ENCODE measurements around the gene EHBP1. TPM values are rescaled to one million over a fixed set of nuclear protein-coding genes. Genes with fewer than 3 reads are reported as not detected.
"Not testable (repeated sequence)": the region's sequence is repeated elsewhere in the genome, so short reads cannot be mapped to it uniquely, and the experiment has no call there.

The EHBP1 gene
- total RNA-seq, 5 donors from 2014 or later (not counting 1 experiment from before 2014, with no cell fraction given): 22.1 to 28.7 (median 26.1) TPM

DNA sequence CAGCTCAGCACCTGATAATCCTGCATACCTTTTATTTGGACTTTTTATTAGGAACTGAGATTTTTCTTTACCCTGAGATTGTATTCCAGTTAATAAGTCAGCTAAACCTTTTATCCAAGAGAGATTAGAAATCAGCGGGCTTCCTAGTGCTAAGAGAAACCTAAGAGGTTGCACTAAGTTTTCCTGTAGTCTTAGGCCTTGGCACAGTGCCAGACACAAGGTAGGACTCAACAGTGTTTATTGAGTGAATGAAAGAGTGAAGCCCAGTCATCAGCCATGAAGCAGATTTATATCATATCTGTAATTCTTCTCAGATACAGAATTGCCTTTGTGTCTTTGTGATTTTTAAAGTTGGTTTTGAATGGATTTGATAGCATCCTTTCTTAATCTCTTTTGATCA, 358.7 kb downstream of the EHBP1 start:
- DNase-seq: no peak
- peaks cover 50 to 59% of the 10 kb centered on the region in 2 donors for H3K27me3 Mint-ChIP-seq
- peaks cover 4 to 27% of the 10 kb centered on the region in 2 experiments for H3K27me3 ChIP-seq (replicated peaks in 1 of 2; ENCODE audit: control insufficient read depth in 2 of 2, extremely low read depth in 1 of 2, insufficient read depth in 2 of 2, low read length in 1 of 2)
- H3K27ac Mint-ChIP-seq: no peak overlapping the region
- no peaks in the 10 kb centered on the region for H3K9me3 Mint-ChIP-seq
- ATAC-seq (replicated peaks in 1 of 4): no peak
- WGBS (ENCODE audit: insufficient coverage): no CpG with 5 or more reads among the region's 1 CpG
- H3K4me3 ChIP-seq (ENCODE audit: control insufficient read depth in 1 of 2, extremely low read depth in 1 of 2, low read length in 1 of 2): no peak overlapping the region
- H3K9me3 ChIP-seq: no peaks in the 10 kb centered on the region
- no peaks in the 10 kb centered on the region for H3K36me3 Mint-ChIP-seq
- no peak overlapping the region for H3K4me3 Mint-ChIP-seq
- H3K27ac ChIP-seq (ENCODE audit: low read length): no peak overlapping the region
- POLR2A ChIA-PET: interaction anchor here in 1 of 2 donors (0.7 kb wide), 1 partner anchor 57 kb away, joined by 3 read pairs; no protein-coding TSS in a partner anchor
- H3K4me1 ChIP-seq (ENCODE audit: control insufficient read depth in 1 of 2, extremely low read depth in 1 of 2, insufficient read depth in 2 of 2, low read length in 2 of 2): peaks cover 0 to 4% of the 10 kb centered on the region in 2 experiments
- CTCF ChIA-PET: no interaction called here
- peaks cover 5 to 7% (median 5%) of the 10 kb centered on the region in 3 donors for H3K4me1 Mint-ChIP-seq
- H3K36me3 ChIP-seq (ENCODE audit: control insufficient read depth in 2 of 2, extremely low read depth in 1 of 2, insufficient read depth in 1 of 2, low read length in 1 of 2): no peaks in the 10 kb centered on the region

DNA sequence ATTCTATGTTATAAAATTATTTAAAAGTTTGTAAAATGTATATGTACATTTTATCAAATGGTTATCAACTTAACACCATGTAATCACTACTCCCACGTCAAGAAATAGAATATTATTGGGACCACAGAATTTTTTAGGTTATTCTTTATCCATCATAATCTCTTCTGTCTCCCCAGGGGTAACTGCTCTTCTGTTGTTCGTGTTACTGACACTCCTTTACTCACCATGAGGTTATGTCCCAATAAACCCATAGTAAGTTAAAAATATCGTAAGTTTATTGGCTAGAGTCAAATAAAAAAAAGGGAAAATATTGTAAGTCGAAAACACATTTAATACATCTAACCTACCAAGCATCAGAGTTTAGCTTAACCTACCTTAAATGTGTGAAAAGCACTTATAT, 359.1 kb downstream of the EHBP1 start:
- no peaks in the 10 kb centered on the region for H3K9me3 Mint-ChIP-seq
- Histone ChIP-seq H3K4me1 (ENCODE audit: control insufficient read depth in 1 of 2, extremely low read depth in 1 of 2, insufficient read depth in 2 of 2, low read length in 2 of 2) (no peaks in the 10 kb centered on the region), H3K9me3 (no peaks in the 10 kb centered on the region), H3K27ac (ENCODE audit: low read length) (no peak overlapping the region), H3K36me3 (ENCODE audit: control insufficient read depth in 2 of 2, extremely low read depth in 1 of 2, insufficient read depth in 1 of 2, low read length in 1 of 2) (no peaks in the 10 kb centered on the region), H3K27me3 (replicated peaks in 1 of 2; ENCODE audit: control insufficient read depth in 2 of 2, extremely low read depth in 1 of 2, insufficient read depth in 2 of 2, low read length in 1 of 2) (peaks cover 3 to 27% of the 10 kb centered on the region in 2 experiments), H3K4me3 (ENCODE audit: control insufficient read depth in 1 of 2, extremely low read depth in 1 of 2, low read length in 1 of 2) (no peak overlapping the region)
- no peak for ATAC-seq (replicated peaks in 1 of 4)
- H3K27me3 Mint-ChIP-seq: peaks cover 55 to 57% of the 10 kb centered on the region in 2 donors
- peaks cover 5% of the 10 kb centered on the region in 3 donors for H3K4me1 Mint-ChIP-seq
- ChIA-PET CTCF (no interaction called here), POLR2A (no interaction called here)
- no peak overlapping the region for H3K4me3 Mint-ChIP-seq
- no peak overlapping the region for H3K27ac Mint-ChIP-seq
- no peaks in the 10 kb centered on the region for H3K36me3 Mint-ChIP-seq
- WGBS (ENCODE audit: insufficient coverage): no CpG with 5 or more reads among the region's 4 CpGs
- no peak for DNase-seq

DNA sequence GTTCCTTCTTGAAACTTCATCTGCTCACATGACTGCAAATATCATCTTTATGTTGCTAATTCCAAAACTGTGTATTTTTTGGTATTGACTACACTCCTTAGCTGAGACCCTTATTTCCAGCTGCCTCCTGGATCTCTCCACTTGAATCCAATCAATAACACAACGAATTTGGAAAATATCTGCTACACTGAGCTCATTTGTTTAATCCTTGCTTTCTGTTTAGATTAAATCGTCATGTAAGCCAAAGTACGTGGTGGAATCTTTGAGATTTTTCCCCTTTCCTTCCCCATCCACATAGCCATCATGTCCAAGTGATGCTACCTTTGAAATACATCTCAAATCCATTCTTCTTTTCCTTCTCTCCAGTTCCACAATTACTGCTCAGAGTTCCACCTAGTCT, 360.8 kb downstream of the EHBP1 start:
- ATAC-seq (replicated peaks in 1 of 4): no peak
- Mint-ChIP-seq H3K4me1 (no peaks in the 10 kb centered on the region), H3K4me3 (no peak overlapping the region), H3K36me3 (no peaks in the 10 kb centered on the region), H3K27me3 (peaks cover 47 to 48% of the 10 kb centered on the region in 2 donors), H3K27ac (no peak overlapping the region), H3K9me3 (no peaks in the 10 kb centered on the region)
- POLR2A ChIA-PET: no interaction called here
- no peaks in the 10 kb centered on the region for H3K4me1 ChIP-seq (ENCODE audit: control insufficient read depth in 1 of 2, extremely low read depth in 1 of 2, insufficient read depth in 2 of 2, low read length in 2 of 2)
- peaks cover 3 to 21% of the 10 kb centered on the region in 2 experiments for H3K27me3 ChIP-seq (replicated peaks in 1 of 2; ENCODE audit: control insufficient read depth in 2 of 2, extremely low read depth in 1 of 2, insufficient read depth in 2 of 2, low read length in 1 of 2)
- no peak overlapping the region for H3K27ac ChIP-seq (ENCODE audit: low read length)
- 49% methylated on average over 3 of the region's 3 CpGs for WGBS (ENCODE audit: insufficient coverage)
- no peaks in the 10 kb centered on the region for H3K36me3 ChIP-seq (ENCODE audit: control insufficient read depth in 2 of 2, extremely low read depth in 1 of 2, insufficient read depth in 1 of 2, low read length in 1 of 2)
- no peak overlapping the region for H3K4me3 ChIP-seq (ENCODE audit: control insufficient read depth in 1 of 2, extremely low read depth in 1 of 2, low read length in 1 of 2)
- no peak for DNase-seq
- CTCF ChIA-PET: no interaction called here
- H3K9me3 ChIP-seq: no peaks in the 10 kb centered on the region

DNA sequence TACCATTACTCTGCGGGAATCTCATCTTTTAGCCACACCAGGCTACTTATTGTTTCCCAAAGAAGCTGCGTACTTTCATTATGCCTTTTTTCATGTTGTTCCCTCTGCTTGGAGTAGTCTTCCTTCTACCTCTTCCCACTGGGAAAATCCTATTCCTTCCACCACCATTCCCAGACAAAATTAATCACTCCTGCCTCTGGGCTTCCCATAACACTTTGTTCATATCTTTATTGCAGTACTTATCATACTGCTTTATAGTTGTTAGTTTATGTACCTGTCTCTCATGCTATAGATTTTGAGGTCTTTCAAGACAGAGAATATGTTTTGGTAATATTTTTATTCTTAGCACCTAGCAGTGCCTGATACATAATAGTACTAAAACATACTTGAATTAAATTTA, 361.3 kb downstream of the EHBP1 start:
- no peaks in the 10 kb centered on the region for H3K9me3 ChIP-seq
- H3K27ac Mint-ChIP-seq: no peak overlapping the region
- H3K4me1 ChIP-seq (ENCODE audit: control insufficient read depth in 1 of 2, extremely low read depth in 1 of 2, insufficient read depth in 2 of 2, low read length in 2 of 2): no peaks in the 10 kb centered on the region
- H3K27ac ChIP-seq (ENCODE audit: low read length): no peak overlapping the region
- POLR2A ChIA-PET: no interaction called here
- ATAC-seq (replicated peaks in 1 of 4) (no peak), DNase-seq (no peak)
- CTCF ChIA-PET: no interaction called here
- H3K36me3 Mint-ChIP-seq: no peaks in the 10 kb centered on the region
- H3K27me3 ChIP-seq (replicated peaks in 1 of 2; ENCODE audit: control insufficient read depth in 2 of 2, extremely low read depth in 1 of 2, insufficient read depth in 2 of 2, low read length in 1 of 2): peaks cover 3 to 16% of the 10 kb centered on the region in 2 experiments
- no peaks in the 10 kb centered on the region for H3K9me3 Mint-ChIP-seq
- peaks cover 42 to 45% of the 10 kb centered on the region in 2 donors for H3K27me3 Mint-ChIP-seq
- WGBS (ENCODE audit: insufficient coverage): 88% methylated on average over 1 of the region's 2 CpGs
- no peaks in the 10 kb centered on the region for H3K4me1 Mint-ChIP-seq
- no peak overlapping the region for H3K4me3 ChIP-seq (ENCODE audit: control insufficient read depth in 1 of 2, extremely low read depth in 1 of 2, low read length in 1 of 2)
- no peak overlapping the region for H3K4me3 Mint-ChIP-seq
- H3K36me3 ChIP-seq (ENCODE audit: control insufficient read depth in 2 of 2, extremely low read depth in 1 of 2, insufficient read depth in 1 of 2, low read length in 1 of 2): no peaks in the 10 kb centered on the region

DNA sequence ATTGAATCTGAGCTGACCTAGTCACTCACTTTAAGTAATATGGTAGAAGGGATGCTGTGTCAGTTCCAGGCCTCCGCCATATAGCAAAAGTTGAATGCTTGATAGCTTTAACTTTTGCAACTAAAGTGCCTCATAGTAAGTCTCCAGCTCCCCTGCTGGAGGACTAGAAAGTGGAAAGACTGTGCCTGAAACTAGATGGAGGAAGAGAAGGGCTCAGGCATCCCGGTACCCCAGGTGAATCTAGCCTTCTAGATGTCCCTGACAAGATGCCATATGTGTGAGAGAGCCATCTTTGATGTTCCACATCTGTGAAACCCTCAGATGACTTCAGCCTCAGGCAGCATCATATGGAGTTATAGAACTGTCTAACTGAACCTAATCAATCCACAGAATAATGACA, 366.2 kb downstream of the EHBP1 start:
- ATAC-seq (replicated peaks in 1 of 4) (no peak), DNase-seq (no peak)
- ChIA-PET POLR2A (no interaction called here), CTCF (no interaction called here)
- WGBS (ENCODE audit: insufficient coverage): 100% methylated on average over 1 of the region's 2 CpGs
- H3K4me3 Mint-ChIP-seq: no peak overlapping the region
- Histone ChIP-seq H3K27ac (ENCODE audit: low read length) (no peak overlapping the region), H3K36me3 (ENCODE audit: control insufficient read depth in 2 of 2, extremely low read depth in 1 of 2, insufficient read depth in 1 of 2, low read length in 1 of 2) (no peaks in the 10 kb centered on the region), H3K27me3 (replicated peaks in 1 of 2; ENCODE audit: control insufficient read depth in 2 of 2, extremely low read depth in 1 of 2, insufficient read depth in 2 of 2, low read length in 1 of 2) (peaks cover 3 to 4% of the 10 kb centered on the region in 2 experiments), H3K4me3 (ENCODE audit: control insufficient read depth in 1 of 2, extremely low read depth in 1 of 2, low read length in 1 of 2) (no peak overlapping the region), H3K9me3 (no peaks in the 10 kb centered on the region), H3K4me1 (ENCODE audit: control insufficient read depth in 1 of 2, extremely low read depth in 1 of 2, insufficient read depth in 2 of 2, low read length in 2 of 2) (no peaks in the 10 kb centered on the region)
- peaks cover 0 to 2% (median 0%) of the 10 kb centered on the region in 3 donors for H3K9me3 Mint-ChIP-seq
- H3K27me3 Mint-ChIP-seq: peaks cover 25 to 29% of the 10 kb centered on the region in 2 donors
- H3K36me3 Mint-ChIP-seq: no peaks in the 10 kb centered on the region
- no peak overlapping the region for H3K27ac Mint-ChIP-seq
- H3K4me1 Mint-ChIP-seq: no peaks in the 10 kb centered on the region

DNA sequence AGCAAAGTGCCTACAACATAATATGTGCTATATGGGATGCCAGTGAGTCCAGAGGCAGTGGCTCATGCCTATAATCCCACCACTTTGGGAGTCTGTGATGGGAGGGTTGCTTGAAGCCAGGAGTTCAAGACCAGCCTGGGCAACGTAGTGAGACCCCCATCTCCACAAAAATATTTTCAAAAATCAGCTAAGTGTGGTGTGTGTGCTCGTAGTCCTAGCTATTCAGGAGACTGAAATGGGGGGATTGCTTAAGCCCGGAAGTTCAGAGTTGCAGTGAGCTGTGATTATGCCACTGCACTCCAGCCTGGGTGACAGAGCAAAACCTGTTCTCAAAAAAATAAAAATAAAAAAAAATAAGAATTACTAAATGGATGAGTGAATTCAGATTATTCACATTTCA, 368.5 kb downstream of the EHBP1 start:
- Histone ChIP-seq H3K36me3 (ENCODE audit: control insufficient read depth in 2 of 2, extremely low read depth in 1 of 2, insufficient read depth in 1 of 2, low read length in 1 of 2) (no peaks in the 10 kb centered on the region), H3K27me3 (replicated peaks in 1 of 2; ENCODE audit: control insufficient read depth in 2 of 2, extremely low read depth in 1 of 2, insufficient read depth in 2 of 2, low read length in 1 of 2) (peaks cover 0 to 3% of the 10 kb centered on the region in 2 experiments), H3K4me1 (ENCODE audit: control insufficient read depth in 1 of 2, extremely low read depth in 1 of 2, insufficient read depth in 2 of 2, low read length in 2 of 2) (no peaks in the 10 kb centered on the region), H3K27ac (ENCODE audit: low read length) (no peak overlapping the region), H3K9me3 (no peaks in the 10 kb centered on the region), H3K4me3 (ENCODE audit: control insufficient read depth in 1 of 2, extremely low read depth in 1 of 2, low read length in 1 of 2) (no peak overlapping the region)
- CTCF ChIA-PET: no interaction called here
- POLR2A ChIA-PET: no interaction called here
- no peak for ATAC-seq (replicated peaks in 1 of 4)
- Mint-ChIP-seq H3K36me3 (no peaks in the 10 kb centered on the region), H3K27ac (no peak overlapping the region), H3K4me3 (no peak overlapping the region), H3K9me3 (peaks cover 0 to 2% (median 0%) of the 10 kb centered on the region in 3 donors), H3K4me1 (no peaks in the 10 kb centered on the region), H3K27me3 (peaks cover 25 to 32% of the 10 kb centered on the region in 2 donors)
- no peak for DNase-seq
- no CpG with 5 or more reads among the region's 3 CpGs for WGBS (ENCODE audit: insufficient coverage)

DNA sequence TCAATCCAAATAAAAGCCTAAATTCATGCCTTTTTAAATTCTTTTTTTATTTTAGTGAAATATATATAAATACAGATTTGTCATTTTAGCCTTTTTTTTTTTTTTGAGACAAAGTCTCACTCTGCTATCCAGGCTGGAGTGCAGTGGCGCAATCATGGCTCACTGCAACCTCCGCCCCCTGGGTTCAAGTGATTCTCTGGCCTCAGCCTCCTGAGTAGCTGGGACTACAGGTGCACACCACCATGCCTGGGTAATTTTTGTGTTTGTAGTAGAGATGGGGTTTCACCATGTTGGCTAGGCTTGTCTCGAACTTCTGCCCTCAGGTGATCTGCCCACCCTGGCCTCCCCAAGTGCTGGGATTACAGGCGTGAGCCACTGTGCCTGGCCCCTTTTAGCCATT, 368.9 kb downstream of the EHBP1 start:
- H3K4me3 Mint-ChIP-seq; CTCF ChIA-PET; H3K27me3 ChIP-seq (replicated peaks in 1 of 2; ENCODE audit: control insufficient read depth in 2 of 2, extremely low read depth in 1 of 2, insufficient read depth in 2 of 2, low read length in 1 of 2); H3K36me3 ChIP-seq (ENCODE audit: control insufficient read depth in 2 of 2, extremely low read depth in 1 of 2, insufficient read depth in 1 of 2, low read length in 1 of 2); H3K4me3 ChIP-seq (ENCODE audit: control insufficient read depth in 1 of 2, extremely low read depth in 1 of 2, low read length in 1 of 2); DNase-seq; H3K27ac ChIP-seq (ENCODE audit: low read length); H3K36me3 Mint-ChIP-seq; H3K9me3 Mint-ChIP-seq; H3K27ac Mint-ChIP-seq; H3K4me1 Mint-ChIP-seq; ATAC-seq (replicated peaks in 1 of 4); H3K9me3 ChIP-seq; H3K4me1 ChIP-seq (ENCODE audit: control insufficient read depth in 1 of 2, extremely low read depth in 1 of 2, insufficient read depth in 2 of 2, low read length in 2 of 2); POLR2A ChIA-PET: not testable (repeated sequence)
- no CpG with 5 or more reads among the region's 4 CpGs for WGBS (ENCODE audit: insufficient coverage)
- H3K27me3 Mint-ChIP-seq: peaks cover 24 to 32% of the 10 kb centered on the region in 2 donors

Data from T-cell (primary cell).